Spinal cord (tissue), 10 donors: ENCODE results near the gene SERPINA1. TPM values are rescaled to one million over a fixed set of nuclear protein-coding genes. Genes with fewer than 3 reads are reported as not detected.

Experiments
- DNase-seq, 6 donors: peaks; one replicate each; pipeline versions ENCODE4 v3.0.0 to v3.0.0-alpha.2; 2013 to 2015; ENCODE audit warnings: low spot score in 6 of 6, low read depth in 4 of 6
- H3K27ac ChIP-seq: one replicate; pipeline ENCODE4 v1.5.1; 2013; ENCODE audit warnings: low read depth, low read length, control low read depth
- H3K27me3 ChIP-seq: one replicate; pipeline ENCODE4 v1.6.1; 2013; ENCODE audit warnings: low read length; ENCODE audit not compliant: control insufficient read depth, insufficient read depth
- H3K36me3 ChIP-seq: one replicate; pipeline ENCODE4 v1.6.1; 2013; ENCODE audit warnings: low read length; ENCODE audit not compliant: control insufficient read depth, insufficient read depth
- H3K4me1 ChIP-seq: one replicate; pipeline ENCODE4 v1.6.1; 2013; ENCODE audit warnings: low read length; ENCODE audit not compliant: control insufficient read depth, insufficient read depth
- H3K4me3 ChIP-seq: one replicate; pipeline ENCODE4 v1.5.1; 2013; ENCODE audit warnings: low read depth, low read length, control low read depth
- H3K9me3 ChIP-seq: one replicate; pipeline ENCODE4 v1.6.1; 2013; ENCODE audit warnings: low read length; ENCODE audit not compliant: control insufficient read depth, insufficient read depth
- WGBS: methylation state at CpG from one replicate; pipeline ENCODE4 v1.1.5; 2013; ENCODE audit warnings: missing lambda C conversion rate; ENCODE audit not compliant: insufficient coverage; 5-methylcytosine and 5-hydroxymethylcytosine counted together
- polyA plus RNA-seq, 2 donors: library from polyadenylated mRNA; unstranded; fragments of 120-200 nt; gene quantifications; one replicate each; pipeline ENCODE4 v1.2.1, GENCODE V29; 2013; ENCODE audit not compliant: insufficient read length in 2 of 2
- total RNA-seq, 2 donors: library from RNA; depleted of rRNA in 1 of 2; stranded (reverse); fragments of 120-200 nt in 1 of 2; fragments of >200 nt in 1 of 2; gene quantifications; one replicate each; pipeline versions ENCODE4 v1.2.3 to v1.2.4, GENCODE V29; 2013 to 2014
- donor health status: healthy.

Gene SERPINA1
- total and polyA plus RNA-seq, 4 donors: 3.8 to 8.6 (median 6.3) TPM

- Histone ChIP-seq H3K4me3 (no peak overlapping the region), H3K27me3 (no peaks in the 10 kb centered on the region), H3K27ac (no peak overlapping the region), H3K4me1 (no peaks in the 10 kb centered on the region), H3K9me3 (no peaks in the 10 kb centered on the region), H3K36me3 (no peaks in the 10 kb centered on the region)
- no peak for DNase-seq
- WGBS: 81% methylated on average over 3 of the region's 3 CpGs
Observed at GRCh38 chr14:94330432-94330831, 58.0 kb downstream of the SERPINA1 start.

- Histone ChIP-seq H3K4me3 (no peak overlapping the region), H3K27ac (no peak overlapping the region), H3K9me3 (no peaks in the 10 kb centered on the region), H3K4me1 (no peaks in the 10 kb centered on the region), H3K36me3 (no peaks in the 10 kb centered on the region), H3K27me3 (no peaks in the 10 kb centered on the region)
- DNase-seq: no peak
- WGBS: no CpG with 5 or more reads among the region's 4 CpGs
Observed at GRCh38 chr14:94329857-94330256, 58.5 kb downstream of the SERPINA1 start.

GRCh38 chr14:94328196-94328595, 60.2 kb downstream of the SERPINA1 start:
- H3K9me3 ChIP-seq: no peaks in the 10 kb centered on the region
- 100% methylated on average over 1 of the region's 2 CpGs for WGBS
- no peak overlapping the region for H3K27ac ChIP-seq
- H3K36me3 ChIP-seq: no peaks in the 10 kb centered on the region
- no peak overlapping the region for H3K4me3 ChIP-seq
- H3K4me1 ChIP-seq: no peaks in the 10 kb centered on the region
- H3K27me3 ChIP-seq: no peaks in the 10 kb centered on the region
- DNase-seq: no peak

Other genes with a start within 250 kb of the SERPINA1 start
- gene PPP4R4, start 214.3 kb downstream of the SERPINA1 start, total RNA-seq: 10 to 100 TPM in 1 of 2 donors, 1 to 10 TPM in 1; 8.8 to 13.9 TPM
- gene PPP4R4, start 214.3 kb downstream of the SERPINA1 start, polyA plus RNA-seq: 10 to 100 TPM in 1 of 2 donors, 1 to 10 TPM in 1; 8.0 to 10.8 TPM
- under 1 TPM in 1 of 2 donors, not detected in 1; 0.06 TPM for gene SERPINA10, start 95.3 kb downstream of the SERPINA1 start, total RNA-seq
- gene SERPINA10, start 95.3 kb downstream of the SERPINA1 start, polyA plus RNA-seq: under 1 TPM; 0.13 to 0.26 TPM
- under 1 TPM in 1 of 2 donors, not detected in 1; 0.06 TPM for gene SERPINA6, start 65.3 kb downstream of the SERPINA1 start, total RNA-seq
- gene SERPINA6, start 65.3 kb downstream of the SERPINA1 start, polyA plus RNA-seq: not detected
- gene SERPINA2, start 21.9 kb downstream of the SERPINA1 start, total RNA-seq: not detected
- gene SERPINA2, start 21.9 kb downstream of the SERPINA1 start, polyA plus RNA-seq: not detected
- gene SERPINA11, start 64.2 kb upstream of the SERPINA1 start, total RNA-seq: under 1 TPM in 1 of 2 donors, not detected in 1; 0.11 TPM
- not detected for gene SERPINA11, start 64.2 kb upstream of the SERPINA1 start, polyA plus RNA-seq
- gene SERPINA9, start 87.6 kb upstream of the SERPINA1 start, total RNA-seq: not detected
- not detected for gene SERPINA9, start 87.6 kb upstream of the SERPINA1 start, polyA plus RNA-seq
- not detected for gene SERPINA12, start 120.9 kb upstream of the SERPINA1 start, total RNA-seq
- gene SERPINA12, start 120.9 kb upstream of the SERPINA1 start, polyA plus RNA-seq: under 1 TPM in 1 of 2 donors, not detected in 1; 0.13 TPM
- gene SERPINA4, start 172.8 kb upstream of the SERPINA1 start, total RNA-seq: not detected
- gene SERPINA4, start 172.8 kb upstream of the SERPINA1 start, polyA plus RNA-seq: not detected
- 1 to 10 TPM in 1 of 2 donors, under 1 TPM in 1; 0.89 to 1.6 TPM for gene SERPINA5, start 192.8 kb upstream of the SERPINA1 start, total RNA-seq
- 1 to 10 TPM; 1.1 to 2.2 TPM for gene SERPINA5, start 192.8 kb upstream of the SERPINA1 start, polyA plus RNA-seq
- gene SERPINA3, start 223.8 kb upstream of the SERPINA1 start, total RNA-seq: 1 to 10 TPM; 1.5 to 3.0 TPM
- under 1 TPM; 0.78 to 0.84 TPM for gene SERPINA3, start 223.8 kb upstream of the SERPINA1 start, polyA plus RNA-seq